OCI-LY1 (cell line): ENCODE results near the gene THOC7.

Experiments
- CTCF ChIP-seq: fragments of 200-600 bp; sonication (generic), shearing (Covaris generic); IDR thresholded peaks from 2 replicates; pipeline ENCODE4 v1.5.1; 2017; ENCODE audit warnings: mild to moderate bottlenecking, antibody characterized with exemption, low read length, moderate library complexity, mixed read lengths
- EZH2 ChIP-seq: fragments of 200-600 bp; sonication (generic), shearing (Covaris generic); IDR thresholded peaks from 2 replicates; pipeline ENCODE4 v1.8.0; 2017; ENCODE audit warnings: borderline replicate concordance, mixed run types, mild to moderate bottlenecking, antibody characterized with exemption, low read length, moderate library complexity, mixed read lengths

GRCh38 chr3:63851287-63851686 is 12.3 kb downstream of the THOC7 start:
- TF ChIP-seq CTCF (no peak), EZH2 (no peak)
